Measurements from ENCODE around the gene STAB1. TPM values are rescaled to one million over a fixed set of nuclear protein-coding genes. Genes with fewer than 3 reads are reported as not detected.
"Not testable (repeated sequence)": the region's sequence is repeated elsewhere in the genome, so short reads cannot be mapped to it uniquely, and the experiment has no call there.

The STAB1 gene
- polyA plus RNA-seq, 1 donor (not counting 4 experiments of a cell fraction or from before 2014, with no cell fraction given): not detected

- Histone ChIP-seq H3K9ac (ENCODE audit: control insufficient read depth, extremely low read depth, insufficient read depth, low read length) (peak overlapping the region; percentile 18), H3K79me2 (ENCODE audit: control insufficient read depth, insufficient read depth, low read length) (peaks cover 2% of the 10 kb centered on the region), H3K4me1 (ENCODE audit: control insufficient read depth, extremely low read depth, insufficient read depth, low read length) (peaks cover 20% of the 10 kb centered on the region), H3K9me3 (ENCODE audit: control insufficient read depth, low read depth, low read length) (no peaks in the 10 kb centered on the region), H2AFZ (ENCODE audit: control insufficient read depth, low read length) (no peak overlapping the region), H3K4me2 (ENCODE audit: control insufficient read depth, extremely low read depth, insufficient read depth, low read depth, low read length) (peak overlapping the region; percentile 8), H4K20me1 (ENCODE audit: control insufficient read depth, extremely low read depth, insufficient read depth, low read length) (peaks cover 3% of the 10 kb centered on the region), H3K4me3 (ENCODE audit: control insufficient read depth in 2 of 3, extremely low read depth in 1 of 3, insufficient read depth in 2 of 3, low read depth in 1 of 3, low read length in 3 of 3) (no peak overlapping the region), H3K27ac (ENCODE audit: control insufficient read depth, insufficient read depth, low read length) (peak overlapping the region; percentile 47), H3K27me3 (ENCODE audit: control insufficient read depth, extremely low read depth, insufficient read depth, low read length) (no peaks in the 10 kb centered on the region), H3K36me3 (ENCODE audit: control insufficient read depth in 2 of 2, extremely low read depth in 1 of 2, insufficient read depth in 2 of 2, low read length in 2 of 2) (peaks cover 12 to 16% of the 10 kb centered on the region in 2 experiments), H3K9me1 (ENCODE audit: control insufficient read depth, extremely low read depth, insufficient read depth, low read length) (peaks cover 3% of the 10 kb centered on the region)
- TF ChIP-seq EZH2 (IDR thresholded peaks at IDR 0.05; ENCODE audit: low read length) (no peak), CTCF (optimal IDR thresholded peaks at IDR 0.05 in 1 of 3, IDR thresholded peaks at IDR 0.05 in 1 of 3, conservative IDR thresholded peaks at IDR 0.05 in 1 of 3; ENCODE audit: extremely low read depth in 1 of 3, insufficient read depth in 2 of 3, low read length in 3 of 3) (no peak)
- DNase-seq (ENCODE audit: low read depth, low spot score): no peak
- dilution Hi-C loops (cut with MboI; ENCODE audit: extremely low pct_ligation_motif_present, low sequenced_read_pairs): no loop called here
- FAIRE-seq: no peak
Measured at GRCh38 chr3:52525680-52526561, 30.8 kb downstream of the STAB1 start.

GRCh38 chr3:52526671-52527038, 31.5 kb downstream of the STAB1 start:
- H3K36me3 ChIP-seq (ENCODE audit: control insufficient read depth in 2 of 2, extremely low read depth in 1 of 2, insufficient read depth in 2 of 2, low read length in 2 of 2): peaks cover 12 to 16% of the 10 kb centered on the region in 2 experiments
- FAIRE-seq; H3K9me1 ChIP-seq (ENCODE audit: control insufficient read depth, extremely low read depth, insufficient read depth, low read length); H3K9ac ChIP-seq (ENCODE audit: control insufficient read depth, extremely low read depth, insufficient read depth, low read length); H2AFZ ChIP-seq (ENCODE audit: control insufficient read depth, low read length); H3K4me2 ChIP-seq (ENCODE audit: control insufficient read depth, extremely low read depth, insufficient read depth, low read depth, low read length); H3K4me3 ChIP-seq (ENCODE audit: control insufficient read depth in 2 of 3, extremely low read depth in 1 of 3, insufficient read depth in 2 of 3, low read depth in 1 of 3, low read length in 3 of 3); H3K27ac ChIP-seq (ENCODE audit: control insufficient read depth, insufficient read depth, low read length); H4K20me1 ChIP-seq (ENCODE audit: control insufficient read depth, extremely low read depth, insufficient read depth, low read length); H3K27me3 ChIP-seq (ENCODE audit: control insufficient read depth, extremely low read depth, insufficient read depth, low read length); dilution Hi-C loops (cut with MboI; ENCODE audit: extremely low pct_ligation_motif_present, low sequenced_read_pairs); DNase-seq (ENCODE audit: low read depth, low spot score); H3K79me2 ChIP-seq (ENCODE audit: control insufficient read depth, insufficient read depth, low read length); H3K9me3 ChIP-seq (ENCODE audit: control insufficient read depth, low read depth, low read length): not testable (repeated sequence)
- H3K4me1 ChIP-seq (ENCODE audit: control insufficient read depth, extremely low read depth, insufficient read depth, low read length): peaks cover 20% of the 10 kb centered on the region
